OCI-LY7 (cell line): ENCODE results near the gene TOP1. TPM values are rescaled to one million over a fixed set of nuclear protein-coding genes. Genes with fewer than 3 reads are reported as not detected.
A peak's percentile ranks its signal among the peaks of the same experiment; 100 is the strongest.

Experiments
- BruUV-seq: library from RNA; stranded (reverse); fragments of 400-500 nt; replicated peaks from 2 replicates; lab custom pipeline; 2021; lab: Mats Ljungman, UMichigan
- CTCF ChIA-PET: fragments of 300-600 bp; sonication (Branson Sonifier 250); formaldehyde crosslinking; loops from one replicate; lab custom pipeline; 2022; ENCODE audit warnings: antibody characterized with exemption; ENCODE audit not compliant: unreplicated experiment; lab: Charles Lee
- POLR2A ChIA-PET: fragments of 300-600 bp; sonication (Branson Sonifier 250); formaldehyde crosslinking; loops from one replicate; lab custom pipeline; 2022; ENCODE audit warnings: antibody characterized with exemption; lab: Charles Lee
- DNase-seq: peaks from one replicate; pipeline ENCODE4 v3.0.0-alpha.2; 2015; ENCODE audit warnings: low spot score
- H2AFZ ChIP-seq: fragments of 200-600 bp; sonication (generic), shearing (Covaris generic); 2 replicates; pipeline ENCODE4 v1.6.1; 2014; ENCODE audit warnings: mild to moderate bottlenecking, antibody characterized with exemption, low read length, moderate library complexity
- H3K27ac ChIP-seq: fragments of 200-600 bp; sonication (generic); 2 replicates; pipeline ENCODE4 v1.5.1; 2014; ENCODE audit warnings: mixed run types, low read depth, mild to moderate bottlenecking, moderate library complexity, low read length, inconsistent platforms; ENCODE audit not compliant: poor library complexity, severe bottlenecking
- H3K36me3 ChIP-seq: fragments of 200-600 bp; sonication (generic); 2 replicates; pipeline ENCODE4 v1.6.1; 2014; ENCODE audit warnings: mild to moderate bottlenecking, antibody characterized with exemption, low read length, moderate library complexity, mixed read lengths; ENCODE audit not compliant: insufficient read depth
- H3K4me1 ChIP-seq: fragments of 200-600 bp; sonication (generic); 2 replicates; pipeline ENCODE4 v1.5.1; 2014; ENCODE audit warnings: mild to moderate bottlenecking, low read length; ENCODE audit not compliant: insufficient read depth, poor library complexity, severe bottlenecking
- H3K4me2 ChIP-seq: fragments of 200-600 bp; sonication (generic); 2 replicates; pipeline ENCODE4 v1.6.1; 2014; ENCODE audit warnings: mild to moderate bottlenecking, low read length
- H3K4me3 ChIP-seq: fragments of 200-600 bp; sonication (generic); 2 replicates; pipeline ENCODE4 v1.5.1; 2014; ENCODE audit warnings: mild to moderate bottlenecking, low read depth, low read length; ENCODE audit not compliant: poor library complexity, severe bottlenecking
- H3K79me2 ChIP-seq: fragments of 200-600 bp; sonication (generic); 2 replicates; pipeline ENCODE4 v1.6.1; 2016; ENCODE audit warnings: low read depth, mild to moderate bottlenecking, low read length, moderate library complexity, mixed read lengths; ENCODE audit not compliant: insufficient read depth
- H3K9me2 ChIP-seq: fragments of 200-600 bp; sonication (generic); 2 replicates; pipeline ENCODE4 v1.6.1; 2016; ENCODE audit warnings: mild to moderate bottlenecking, low read length, mixed read lengths; ENCODE audit not compliant: insufficient read depth
- H3K9me3 ChIP-seq: fragments of 200-600 bp; sonication (generic); 2 replicates; pipeline ENCODE4 v1.6.1; 2014; ENCODE audit warnings: mild to moderate bottlenecking, mixed run types, low read length, mixed read lengths
- H4K20me1 ChIP-seq: fragments of 200-600 bp; sonication (generic); 2 replicates; pipeline ENCODE4 v1.6.1; 2014; ENCODE audit warnings: mild to moderate bottlenecking, antibody characterized with exemption, low read length, moderate library complexity, mixed read lengths; ENCODE audit not compliant: insufficient read depth
- EZH2phosphoT487 ChIP-seq: fragments of 200-600 bp; sonication (generic); IDR thresholded peaks from 2 replicates; pipeline ENCODE4 v1.6.1; 2018; ENCODE audit warnings: low read depth, borderline replicate concordance, mild to moderate bottlenecking, mixed run types, antibody characterized with exemption, low read length, moderate library complexity, mixed read lengths
- intact Hi-C: fragments of 100-400 bp; cut with micrococcal nuclease; formaldehyde crosslinking; loops from one replicate; pipeline ENCODE4 v1.10.0; 2022; ENCODE audit not compliant: unreplicated experiment
- total RNA-seq, 2 experiments: library from RNA; depleted of rRNA in 1 of 2; stranded (reverse); fragments of >200 nt in 1 of 2; shearing (Covaris generic) in 1 of 2; gene quantifications; 2 replicates each; pipeline ENCODE4 v1.2.3, GENCODE V29; 2014 to 2022
- TF ChIP-seq, protein P1 (sequence below): fragments of 200-600 bp; sonication (generic); conservative IDR thresholded peaks from 2 replicates; pipeline ENCODE4 v1.5.1; 2014; ENCODE audit warnings: mild to moderate bottlenecking, antibody characterized with exemption, low read length, moderate library complexity, mixed read lengths

Gene TOP1
- total RNA-seq, 2 experiments from 2014 or later, result 44.6 to 200 TPM

DNA sequence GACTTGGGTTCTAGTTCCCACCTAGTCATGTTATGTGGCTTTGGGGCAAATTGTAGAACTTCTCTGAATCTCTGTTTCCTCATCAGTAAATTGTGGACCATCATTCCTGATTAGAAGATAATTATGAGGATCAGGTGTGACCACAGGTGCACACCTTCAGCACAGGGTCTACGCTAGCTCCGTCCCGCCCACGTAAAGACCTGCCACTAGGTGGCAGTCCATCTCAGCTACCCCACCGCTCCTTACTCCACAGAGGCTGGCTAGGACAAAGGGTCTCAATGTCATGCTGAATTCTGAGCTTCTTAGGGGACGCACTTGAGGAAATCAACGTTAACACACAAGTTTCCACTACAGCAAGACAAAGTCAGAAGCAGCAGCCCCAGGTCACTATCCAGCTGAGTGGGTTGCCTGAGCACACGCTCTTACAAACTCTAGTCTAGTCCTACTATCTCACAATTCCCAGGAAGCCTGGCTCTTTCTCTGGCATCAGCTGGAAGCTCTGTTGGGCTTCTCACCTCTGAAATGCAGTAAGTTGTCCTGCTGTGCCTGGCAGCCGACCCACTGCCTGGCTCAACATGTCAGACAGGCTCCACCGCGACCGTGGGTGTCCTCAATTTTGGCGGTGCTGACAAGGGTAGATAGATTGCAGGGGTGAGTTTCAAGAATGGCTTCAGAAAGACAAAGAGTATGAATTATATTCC, 106.7 kb downstream of the TOP1 start:
- BruUV-seq, result no TSS peak
- POLR2A ChIA-PET, result interaction anchor here (0.6 to 1.4 kb wide), 4 partner anchors 102 to 227 kb away, joined by 4 to 7 read pairs (median 4); partner anchors contain the start of gene LPIN3
- no peak overlapping the region for H2AFZ ChIP-seq

DNA sequence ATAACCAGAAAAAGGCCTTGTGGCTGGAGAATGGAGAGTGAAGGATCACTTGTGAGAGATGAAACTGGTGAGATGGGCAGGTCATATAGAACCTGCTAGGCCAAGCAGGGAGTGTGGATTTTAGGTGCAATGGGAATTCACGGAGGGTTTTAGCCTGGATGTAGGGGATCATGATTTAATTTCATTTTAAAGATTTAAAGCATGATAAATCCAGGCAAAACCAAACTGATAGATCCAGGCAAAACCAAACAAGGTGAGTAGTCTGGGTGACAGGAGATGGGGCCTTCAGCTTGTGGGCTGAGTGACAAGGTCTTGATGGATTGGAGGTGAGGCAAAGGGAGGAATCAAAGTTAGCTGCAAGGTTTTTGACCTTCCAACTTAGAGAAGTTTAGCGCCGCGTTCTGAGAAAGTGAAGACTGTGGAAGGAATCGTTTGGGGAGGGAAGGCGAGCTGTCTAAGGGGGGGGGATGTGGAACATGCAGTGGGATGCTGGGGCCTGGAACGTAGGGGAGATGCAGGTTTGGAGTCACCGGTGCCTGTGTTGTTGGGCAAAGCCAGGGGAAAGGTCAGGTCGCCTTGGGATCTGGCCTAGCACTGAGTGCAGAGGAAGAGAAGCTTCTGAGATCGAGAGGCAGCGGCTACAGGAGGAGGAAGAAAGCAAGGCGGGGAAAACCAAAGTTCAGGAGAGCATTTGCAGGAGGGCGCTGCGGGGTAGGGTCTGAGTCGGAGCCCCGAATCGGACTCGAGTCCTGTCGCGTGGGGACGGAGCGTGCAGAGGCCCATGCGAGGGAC, 107.5 kb downstream of the TOP1 start:
- TSS peak; percentile 64 for BruUV-seq
- Histone ChIP-seq H3K27ac (no peak overlapping the region), H3K9me2 (no peaks in the 10 kb centered on the region), H3K79me2 (peaks cover 36% of the 10 kb centered on the region), H3K4me1 (peaks cover 50% of the 10 kb centered on the region), H4K20me1 (no peaks in the 10 kb centered on the region), H2AFZ (peak overlapping the region; percentile 54; the same call in 1 of the 2 replicates), H3K36me3 (no peaks in the 10 kb centered on the region), H3K4me3 (peak overlapping the region; percentile 74), H3K4me2 (peak overlapping the region; percentile 65), H3K9me3 (no peaks in the 10 kb centered on the region)
- no peak for DNase-seq
- intact Hi-C loops, result loop anchor here (1.0 to 5.0 kb wide), 7 partner anchors 21 to 556 kb away; partner anchors contain the start of gene LPIN3
- TF ChIP-seq, protein P1, sequence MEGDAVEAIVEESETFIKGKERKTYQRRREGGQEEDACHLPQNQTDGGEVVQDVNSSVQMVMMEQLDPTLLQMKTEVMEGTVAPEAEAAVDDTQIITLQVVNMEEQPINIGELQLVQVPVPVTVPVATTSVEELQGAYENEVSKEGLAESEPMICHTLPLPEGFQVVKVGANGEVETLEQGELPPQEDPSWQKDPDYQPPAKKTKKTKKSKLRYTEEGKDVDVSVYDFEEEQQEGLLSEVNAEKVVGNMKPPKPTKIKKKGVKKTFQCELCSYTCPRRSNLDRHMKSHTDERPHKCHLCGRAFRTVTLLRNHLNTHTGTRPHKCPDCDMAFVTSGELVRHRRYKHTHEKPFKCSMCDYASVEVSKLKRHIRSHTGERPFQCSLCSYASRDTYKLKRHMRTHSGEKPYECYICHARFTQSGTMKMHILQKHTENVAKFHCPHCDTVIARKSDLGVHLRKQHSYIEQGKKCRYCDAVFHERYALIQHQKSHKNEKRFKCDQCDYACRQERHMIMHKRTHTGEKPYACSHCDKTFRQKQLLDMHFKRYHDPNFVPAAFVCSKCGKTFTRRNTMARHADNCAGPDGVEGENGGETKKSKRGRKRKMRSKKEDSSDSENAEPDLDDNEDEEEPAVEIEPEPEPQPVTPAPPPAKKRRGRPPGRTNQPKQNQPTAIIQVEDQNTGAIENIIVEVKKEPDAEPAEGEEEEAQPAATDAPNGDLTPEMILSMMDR, result no peak
- no peak for TF ChIP-seq EZH2phosphoT487
- ChIA-PET POLR2A (interaction anchor here (0.5 to 1.2 kb wide), 4 partner anchors 100 to 201 kb away, joined by 3 to 4 read pairs (median 3); no protein-coding TSS in a partner anchor), CTCF (interaction anchor here (0.6 to 1.1 kb wide), 2 partner anchors 202 to 535 kb away, joined by 3 to 4 read pairs; no protein-coding TSS in a partner anchor)

More for the DNA sequence above, 106.7 kb downstream of the TOP1 start:
- Histone ChIP-seq H3K9me2 (no peaks in the 10 kb centered on the region), H3K36me3 (peaks cover 3% of the 10 kb centered on the region; the same call in 1 of the 2 replicates), H3K4me2 (no peak overlapping the region), H3K9me3 (no peaks in the 10 kb centered on the region), H3K4me3 (no peak overlapping the region), H3K27ac (no peak overlapping the region), H4K20me1 (no peaks in the 10 kb centered on the region), H3K79me2 (peaks cover 29% of the 10 kb centered on the region), H3K4me1 (peaks cover 43% of the 10 kb centered on the region)
- DNase-seq, result peak; percentile 75
- CTCF ChIA-PET, result interaction anchor here (0.6 to 1.1 kb wide), 3 partner anchors 11 to 534 kb away, joined by 3 to 4 read pairs (median 3); no protein-coding TSS in a partner anchor
- intact Hi-C loops, result loop anchor here (1.0 to 5.0 kb wide), 4 partner anchors 21 to 557 kb away; partner anchors contain the start of gene LPIN3
- TF ChIP-seq, protein P1, result peak; percentile 97
- no peak for TF ChIP-seq EZH2phosphoT487
